Measurements from ENCODE around the gene FBN1.

The FBN1 gene

GRCh38 chr15:48462688-48463087 is 182.8 kb downstream of the FBN1 start:
- no peak for DNase-seq

DNA sequence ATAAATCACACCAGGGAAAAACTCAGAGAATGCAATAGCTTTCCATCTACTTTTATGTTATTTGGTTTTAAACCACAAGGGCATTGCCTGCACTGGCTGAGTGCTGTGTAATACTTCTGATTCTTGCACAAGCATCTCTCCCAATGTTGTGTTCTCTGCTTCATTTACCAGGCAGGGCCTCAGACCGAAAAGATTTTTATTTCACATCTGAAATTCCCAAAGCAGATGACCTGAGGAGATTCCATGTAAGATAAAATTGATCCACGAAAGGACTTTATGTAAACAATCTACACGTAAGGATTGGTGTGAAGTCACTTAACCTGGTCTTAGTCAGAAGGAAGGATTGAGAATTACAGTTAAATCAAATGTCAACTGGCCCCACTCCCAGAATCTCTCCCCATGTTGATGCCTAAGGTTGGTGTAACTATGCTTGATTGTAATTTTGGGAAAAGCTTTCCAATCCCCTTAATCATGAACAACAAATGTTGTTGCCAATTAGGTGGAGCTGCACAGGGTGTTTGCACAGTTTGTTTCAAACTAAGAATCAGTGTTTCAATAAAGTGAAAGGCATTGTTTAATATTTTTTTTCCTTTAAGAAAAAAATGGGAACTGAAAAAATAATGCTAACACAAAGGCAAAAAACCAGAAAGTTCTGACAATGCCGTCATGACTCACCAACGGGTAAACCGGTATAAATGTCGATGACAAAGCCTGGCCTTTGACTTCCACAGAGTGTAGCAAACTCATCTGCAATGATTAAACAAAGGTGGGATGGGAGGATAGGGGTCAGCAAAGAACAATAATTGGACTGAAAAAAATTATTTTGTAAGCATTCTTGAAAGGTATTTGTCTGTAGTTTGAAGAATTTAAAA is 185.7 kb downstream of the FBN1 start:
- no peak for DNase-seq

GRCh38 chr15:48458876-48459275 is 186.6 kb downstream of the FBN1 start:
- no peak for DNase-seq

DNA sequence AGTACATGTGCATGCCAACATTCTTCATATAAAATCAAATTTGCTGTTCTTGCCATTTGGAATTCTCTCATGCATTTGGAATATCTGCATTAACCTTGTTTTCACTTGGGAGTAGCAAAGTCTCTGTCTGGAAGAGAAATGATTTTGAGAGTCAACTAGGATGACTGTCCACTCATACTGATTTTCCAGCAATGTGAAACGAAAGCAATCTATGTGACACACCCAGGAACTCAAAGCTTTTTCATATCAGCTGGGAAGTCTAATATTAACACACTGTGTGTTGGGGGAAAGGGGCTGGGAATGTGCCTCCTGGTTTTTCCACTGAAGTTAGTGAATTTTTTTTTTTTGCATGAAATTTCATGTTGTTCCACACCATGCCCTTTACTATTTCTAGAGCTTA is 189.4 kb downstream of the FBN1 start:
- no peak for DNase-seq

DNA sequence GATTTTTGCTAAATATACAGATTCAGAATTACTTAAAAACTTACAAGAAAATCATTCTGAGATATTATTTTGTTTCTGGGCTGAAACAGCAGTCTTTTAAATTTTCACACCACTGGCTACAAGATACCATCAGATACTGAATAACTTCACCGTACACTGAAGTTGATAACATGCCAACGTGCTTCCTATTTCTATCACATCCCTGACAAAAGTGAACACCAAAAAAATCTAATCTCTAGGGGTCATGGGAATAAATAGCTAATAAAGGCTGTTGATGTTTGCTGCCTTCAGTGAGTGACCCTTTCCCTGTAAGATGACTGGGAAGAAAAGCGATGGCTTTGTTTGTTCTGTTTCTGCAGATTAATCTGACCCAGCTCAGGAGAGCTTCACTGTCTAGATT is 193.8 kb downstream of the FBN1 start:
- DNase-seq = no peak

- DNase-seq = no peak
These were observed 194.3 kb downstream of the FBN1 start for GRCh38 chr15:48451241-48451640.

DNA sequence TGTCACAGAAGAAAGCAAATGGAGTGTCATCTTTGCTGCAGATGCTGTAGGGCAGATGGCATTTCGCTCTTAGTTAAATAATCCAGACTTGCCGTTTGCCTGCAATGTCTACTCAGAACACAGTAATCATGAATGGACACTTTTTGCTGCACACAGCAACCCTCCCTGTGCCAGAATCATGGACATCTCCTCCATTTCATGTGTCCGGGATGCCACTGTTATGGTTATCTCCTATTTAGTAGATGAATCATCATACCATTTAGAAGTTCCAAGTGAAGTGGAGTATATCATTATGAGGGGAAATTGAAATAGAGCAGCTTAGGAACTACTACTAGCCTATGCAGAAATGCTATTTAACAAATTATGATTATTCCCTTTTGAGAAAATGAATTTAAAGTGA is 195.8 kb downstream of the FBN1 start:
- no peak for DNase-seq

GRCh38 chr15:48447657-48448056 is 197.9 kb downstream of the FBN1 start:
- DNase-seq = no peak

- no peak for DNase-seq
These were observed 198.5 kb downstream of the FBN1 start for GRCh38 chr15:48447058-48447457.

DNA sequence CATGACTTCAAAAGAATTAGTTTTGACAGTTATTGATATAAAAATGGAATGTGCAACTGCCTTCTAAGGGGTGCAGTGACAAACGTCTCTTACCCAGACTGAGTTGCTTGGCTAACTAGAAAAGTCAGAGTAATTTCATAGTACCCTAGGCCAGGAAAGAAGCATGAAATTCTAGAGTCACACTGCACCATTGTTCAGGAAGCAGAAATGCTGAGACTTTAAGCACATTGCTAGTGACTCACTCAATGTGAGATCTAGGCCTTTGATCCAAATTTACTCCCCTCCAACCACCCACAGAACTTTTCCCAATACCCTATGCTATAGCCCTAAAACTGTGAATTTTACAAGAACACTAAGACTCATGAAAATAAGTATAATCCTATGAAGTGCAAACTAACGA is 203.5 kb downstream of the FBN1 start:
- no peak for DNase-seq

DNA sequence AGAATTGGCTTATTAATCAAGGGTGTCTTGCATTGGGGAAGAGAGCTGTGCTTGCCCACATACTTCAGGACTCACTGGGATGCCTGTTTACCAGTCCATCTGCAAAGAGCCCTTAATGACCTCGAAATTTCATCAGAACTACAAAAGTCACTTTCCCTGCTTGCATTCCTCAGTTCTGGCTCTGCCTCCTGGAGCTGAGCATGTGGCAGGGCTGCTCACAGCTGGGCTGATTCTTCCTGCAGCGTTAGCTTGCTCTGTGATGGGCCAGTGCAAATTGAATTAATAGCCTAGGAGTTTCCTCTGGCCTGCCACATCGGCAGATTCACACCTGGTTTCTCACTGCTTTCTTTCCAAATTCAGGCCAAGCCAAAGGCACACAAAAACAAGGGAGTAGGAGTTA is 205.4 kb downstream of the FBN1 start:
- DNase-seq = no peak

- no peak for DNase-seq
These were observed 208.3 kb downstream of the FBN1 start for GRCh38 chr15:48437178-48437577.

GRCh38 chr15:48435321-48435720 is 210.2 kb downstream of the FBN1 start:
- no peak for DNase-seq

- no peak for DNase-seq
These were observed 212.2 kb downstream of the FBN1 start for GRCh38 chr15:48433226-48433886.

GRCh38 chr15:48432688-48433087 is 212.8 kb downstream of the FBN1 start:
- DNase-seq = no peak

DNA sequence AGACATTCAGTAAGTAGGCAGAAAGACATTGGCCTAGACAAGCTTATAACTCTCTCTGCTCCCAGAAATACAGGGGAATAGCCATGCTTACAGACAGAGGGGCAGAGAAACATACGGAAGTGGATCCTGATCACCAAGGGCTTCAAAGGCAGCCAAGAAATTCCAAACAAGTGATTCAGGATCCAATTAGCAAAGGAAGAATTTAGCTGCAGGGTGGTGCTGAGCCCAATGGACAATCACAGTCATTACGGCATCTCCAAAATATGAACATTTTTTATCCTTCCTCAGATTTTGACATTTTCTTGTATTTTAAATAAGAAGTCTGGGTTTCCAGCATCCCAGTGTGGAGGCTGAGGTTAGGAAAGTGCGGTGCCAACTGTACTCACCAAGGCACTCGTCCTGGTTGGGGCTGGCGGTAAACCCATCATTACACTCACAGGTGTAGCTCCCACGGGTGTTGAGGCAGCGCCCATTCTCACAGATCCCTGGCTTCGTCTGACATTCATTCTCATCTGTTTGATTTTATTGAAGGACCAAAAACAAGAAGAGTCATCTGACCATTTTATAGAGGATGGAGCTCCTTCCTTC is 217.5 kb downstream of the FBN1 start:
- no peak for DNase-seq

- DNase-seq = no peak
These were observed 218.0 kb downstream of the FBN1 start for GRCh38 chr15:48427479-48427878.

DNA sequence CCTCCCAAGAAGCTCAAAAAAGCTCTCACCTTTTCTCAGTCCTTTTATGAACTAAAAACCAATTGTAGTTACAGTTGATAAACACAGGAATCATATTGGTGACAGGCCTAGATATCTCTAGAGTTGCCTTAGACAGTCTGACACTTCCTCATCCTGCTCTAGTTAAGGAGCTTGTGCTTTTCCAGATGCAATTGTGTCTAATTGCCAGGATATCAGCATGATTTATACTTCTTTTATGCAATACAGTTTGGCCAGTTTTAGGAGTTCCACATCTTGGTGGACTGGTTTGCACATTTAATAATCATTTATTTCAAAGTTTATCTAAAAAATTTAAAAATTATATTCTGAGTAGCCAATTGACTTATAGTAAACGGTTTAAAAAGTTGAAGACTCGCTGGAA is 218.6 kb downstream of the FBN1 start:
- DNase-seq = no peak

- DNase-seq = no peak
These were observed 219.5 kb downstream of the FBN1 start for GRCh38 chr15:48426044-48426443.

DNA sequence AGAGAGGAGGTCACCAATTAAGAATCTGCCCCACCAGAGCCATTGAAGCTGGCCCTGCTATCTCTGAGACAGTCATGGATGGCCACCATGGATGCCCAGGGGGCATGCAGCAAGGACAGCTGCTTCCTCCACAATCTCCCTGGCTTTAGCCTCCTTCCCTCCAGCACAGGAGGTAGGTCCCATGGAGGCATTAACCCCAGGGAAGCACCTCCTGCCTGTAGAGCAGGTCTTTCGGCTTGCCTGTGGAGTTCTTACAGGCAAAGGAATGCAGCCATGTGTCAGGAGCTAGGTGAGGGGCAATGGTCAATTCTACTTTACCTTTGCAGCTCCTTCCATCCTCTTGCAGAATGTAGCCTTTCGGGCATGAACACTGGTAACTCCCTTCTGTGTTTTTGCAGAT is 220.5 kb downstream of the FBN1 start:
- DNase-seq = no peak

DNA sequence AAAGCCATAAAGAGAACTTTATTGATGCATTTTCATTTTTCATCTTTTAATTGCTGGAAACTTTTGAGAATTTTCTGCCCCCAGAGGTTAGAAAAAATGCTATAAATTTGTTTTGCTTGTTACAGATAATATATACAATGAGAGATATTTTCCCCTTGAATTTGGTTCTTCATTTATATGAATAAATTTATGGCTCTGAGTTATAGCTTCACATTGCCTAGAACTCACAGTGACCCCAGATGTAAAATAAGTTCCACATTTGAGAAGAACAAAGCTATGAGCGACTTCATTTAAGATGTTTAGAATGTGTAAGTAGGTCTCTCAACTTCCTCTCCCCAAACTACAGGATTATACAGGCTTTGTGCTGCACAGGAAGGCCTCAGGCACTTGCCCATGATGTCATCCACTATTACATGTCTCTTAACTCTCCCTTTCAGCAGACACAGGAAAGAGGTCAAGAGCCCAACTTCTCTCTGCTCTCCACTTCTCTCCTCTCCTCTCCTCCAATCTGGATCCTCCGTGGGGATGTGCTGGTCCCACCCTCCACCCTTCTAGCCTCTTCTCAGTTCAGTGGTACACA is 221.5 kb downstream of the FBN1 start:
- no peak for DNase-seq

DNA sequence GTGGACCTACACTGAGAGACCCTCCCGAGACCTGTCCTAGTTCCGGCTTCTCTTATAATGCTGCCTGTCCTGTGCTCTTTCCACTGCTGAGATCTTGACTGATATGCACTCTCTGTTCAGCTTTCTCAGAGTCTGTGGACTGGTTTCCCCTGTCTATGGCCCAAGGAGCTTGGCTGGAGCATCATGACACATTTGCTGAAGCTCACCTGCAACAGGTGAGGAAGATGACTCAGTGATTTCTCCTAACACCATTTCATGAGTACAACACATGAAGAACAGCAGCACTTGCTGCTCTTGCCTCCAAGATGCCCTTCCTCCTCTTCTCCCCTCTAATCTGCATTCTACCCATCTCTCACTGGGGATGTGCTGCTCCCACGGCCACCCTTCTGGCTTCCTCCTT is 222.2 kb downstream of the FBN1 start:
- DNase-seq = no peak

- no peak for DNase-seq
These were observed 223.1 kb downstream of the FBN1 start for GRCh38 chr15:48422401-48422800.

DNA sequence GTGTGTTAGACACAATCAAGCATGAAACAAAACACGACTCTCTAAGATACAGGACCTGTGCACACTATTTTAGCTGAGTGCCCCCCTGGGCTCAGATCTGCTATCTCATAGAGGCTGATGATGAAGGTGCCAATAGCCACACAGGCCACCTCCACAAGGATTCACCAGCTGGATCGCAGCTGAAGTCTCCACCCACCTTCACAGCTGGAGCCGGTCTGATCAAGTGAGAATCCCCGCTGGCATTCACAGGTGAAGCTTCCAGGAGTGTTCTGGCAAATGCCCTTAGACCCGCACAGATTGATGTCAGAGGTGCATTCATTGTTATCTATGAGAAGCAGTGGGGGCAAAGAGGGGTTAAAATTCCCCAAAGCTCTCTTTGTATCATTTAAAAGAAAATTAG is 224.1 kb downstream of the FBN1 start:
- DNase-seq = no peak
